Stimulated activated naive CD8-positive, alpha-beta T cell treated with anti-CD3 and anti-CD28 coated beads, Interleukin-15, Interleukin-2, amounts not matched to agents 100 U/mL and 50 U/mL, for 24 hours (primary cell): ENCODE measurements around the gene FMN1.
"Not testable (repeated sequence)": the region's sequence is repeated elsewhere in the genome, so short reads cannot be mapped to it uniquely, and the experiment has no call there.

Experiments
- ATAC-seq: fragments of 150-1000 bp; cut with Tn5 transposase; one replicate; pipeline ENCODE4 v1.10.0; 2021
- DNase-seq: peaks from one replicate; pipeline ENCODE4 v3.0.0; 2021

FMN1 gene

GRCh38 chr15:32977506-32977905 is 217.0 kb downstream of the FMN1 start:
- no peak for DNase-seq
- ATAC-seq = no peak

GRCh38 chr15:32974691-32975090 is 219.8 kb downstream of the FMN1 start:
- ATAC-seq = no peak

GRCh38 chr15:32972686-32973085 is 221.8 kb downstream of the FMN1 start:
- ATAC-seq (no peak), DNase-seq (no peak)

More at GRCh38 chr15:32974691-32975090, 219.8 kb downstream of the FMN1 start:
- DNase-seq = no peak

- DNase-seq = no peak
- ATAC-seq = no peak
Measured at GRCh38 chr15:32970847-32971246, 223.7 kb downstream of the FMN1 start.

GRCh38 chr15:32967521-32967920 is 227.0 kb downstream of the FMN1 start:
- DNase-seq (no peak), ATAC-seq (no peak)

GRCh38 chr15:32966512-32966911 is 228.0 kb downstream of the FMN1 start:
- no peak for DNase-seq
- no peak for ATAC-seq

- ATAC-seq = no peak
- no peak for DNase-seq
Measured at GRCh38 chr15:32965897-32966296, 228.6 kb downstream of the FMN1 start.

GRCh38 chr15:32959077-32959476 is 235.4 kb downstream of the FMN1 start:
- no peak for DNase-seq
- ATAC-seq = no peak

GRCh38 chr15:32957219-32957618 is 237.3 kb downstream of the FMN1 start:
- no peak for ATAC-seq
- DNase-seq = no peak

GRCh38 chr15:32956711-32957110 is 237.8 kb downstream of the FMN1 start:
- DNase-seq (no peak), ATAC-seq (no peak)

GRCh38 chr15:32956006-32956405 is 238.5 kb downstream of the FMN1 start:
- no peak for DNase-seq
- no peak for ATAC-seq

GRCh38 chr15:32953533-32953910 is 241.0 kb downstream of the FMN1 start:
- DNase-seq = no peak
- ATAC-seq = no peak

- DNase-seq (no peak), ATAC-seq (no peak)
Measured at GRCh38 chr15:32952901-32953532, 241.5 kb downstream of the FMN1 start.

- ATAC-seq = no peak
- DNase-seq = no peak
Measured at GRCh38 chr15:32951736-32952464, 242.6 kb downstream of the FMN1 start.

GRCh38 chr15:32950051-32950450 is 244.5 kb downstream of the FMN1 start:
- not testable (repeated sequence) for ATAC-seq, DNase-seq

GRCh38 chr15:32946210-32946609 is 248.3 kb downstream of the FMN1 start:
- no peak for ATAC-seq
- DNase-seq = no peak

- no peak for ATAC-seq
Measured at GRCh38 chr15:32944431-32944830, 250.1 kb downstream of the FMN1 start.

GRCh38 chr15:32943711-32944110 is 250.8 kb downstream of the FMN1 start:
- DNase-seq (no peak), ATAC-seq (no peak)

More at GRCh38 chr15:32944431-32944830, 250.1 kb downstream of the FMN1 start:
- DNase-seq = no peak

GRCh38 chr15:32942401-32942841 is 252.1 kb downstream of the FMN1 start:
- ATAC-seq = no peak
- DNase-seq = no peak

- DNase-seq (no peak), ATAC-seq (no peak)
Measured at GRCh38 chr15:32941823-32942222, 252.7 kb downstream of the FMN1 start.

- no peak for ATAC-seq
- DNase-seq = no peak
Measured at GRCh38 chr15:32936976-32937375, 257.5 kb downstream of the FMN1 start.

GRCh38 chr15:32936283-32936918 is 258.1 kb downstream of the FMN1 start:
- DNase-seq (no peak), ATAC-seq (no peak)

GRCh38 chr15:32935139-32935538 is 259.4 kb downstream of the FMN1 start:
- no peak for DNase-seq
- ATAC-seq = no peak
